Measurements from ENCODE around the gene SRGAP2C.
"Not testable (repeated sequence)": the region's sequence is repeated elsewhere in the genome, so short reads cannot be mapped to it uniquely, and the experiment has no call there.

The SRGAP2C gene

DNA sequence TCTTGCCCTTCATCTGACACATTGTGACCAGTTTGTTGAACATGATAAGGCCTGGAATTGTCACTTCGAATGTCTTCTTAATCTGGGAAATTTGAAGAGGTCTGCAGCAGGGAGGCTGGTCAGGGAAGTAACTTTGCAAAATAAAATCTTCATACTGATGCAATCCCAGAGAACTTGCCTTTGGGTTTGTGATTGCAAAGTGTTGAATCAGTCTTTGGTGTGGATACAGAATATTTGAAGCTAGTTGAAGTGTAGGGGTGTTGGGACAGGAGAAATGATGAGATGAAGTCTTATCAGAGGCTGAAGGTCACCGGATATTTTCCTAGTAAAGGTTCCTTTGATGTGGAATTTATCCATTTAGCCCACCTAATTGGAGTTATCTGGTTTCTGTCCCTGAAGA lies 42.1 kb downstream of the SRGAP2C start:
- not testable (repeated sequence) for DNase-seq (ENCODE audit: low read depth, low spot score)

DNA sequence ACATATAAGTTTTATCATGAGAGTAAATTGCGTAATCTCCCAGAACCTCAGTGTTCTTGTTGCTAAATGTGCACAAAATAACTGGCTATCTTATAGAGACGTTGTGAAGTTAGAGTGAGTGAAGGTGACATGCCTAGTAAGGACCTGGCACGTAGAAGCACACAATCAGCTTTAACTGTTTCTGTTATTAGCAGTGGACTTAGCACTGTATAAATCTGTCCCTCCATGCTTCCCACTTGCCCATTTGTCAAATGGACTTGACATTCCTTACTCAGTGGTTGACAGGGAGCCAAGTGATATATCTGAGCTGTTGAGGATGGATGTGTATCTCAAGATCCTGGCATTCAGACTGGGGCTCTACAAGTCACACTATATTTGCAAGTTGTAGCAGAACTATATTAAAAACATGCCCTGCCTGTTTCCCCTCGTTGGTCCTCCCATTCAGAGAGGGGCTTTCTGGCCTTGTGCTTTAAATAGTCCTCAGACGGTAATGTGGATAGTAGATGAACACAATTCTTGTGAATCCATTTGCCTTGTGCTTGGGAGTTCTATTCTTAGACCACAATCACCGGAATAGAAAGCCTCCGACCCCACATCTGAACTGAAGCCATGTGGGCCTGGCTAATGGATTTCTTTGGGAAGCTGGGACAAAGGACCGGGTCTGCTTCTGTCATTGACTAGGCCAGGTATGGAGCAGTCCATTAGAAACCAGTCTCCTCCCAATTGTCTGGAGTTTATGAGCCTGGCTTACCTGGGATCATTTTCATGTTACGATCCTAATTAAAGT lies 43.0 kb downstream of the SRGAP2C start:
- DNase-seq (ENCODE audit: low read depth, low spot score): not testable (repeated sequence)

DNA sequence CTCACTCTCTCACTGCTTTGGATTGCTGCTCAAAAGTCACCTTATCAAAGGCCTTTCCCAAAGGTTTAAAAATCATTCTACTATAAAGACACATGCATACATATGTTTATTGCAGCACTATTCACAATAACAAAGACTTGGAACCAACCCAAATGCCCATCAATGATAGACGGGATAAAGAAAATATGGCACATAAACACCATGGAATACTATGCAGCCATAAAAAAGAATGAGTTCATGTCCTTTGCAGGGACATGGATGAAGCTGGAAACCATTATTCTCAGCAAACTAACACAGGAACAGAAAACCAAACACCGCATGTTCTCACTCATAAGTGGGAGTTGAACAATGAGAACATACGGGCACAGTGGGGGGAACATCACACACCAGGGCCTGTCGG lies 45.9 kb downstream of the SRGAP2C start:
- not testable (repeated sequence) for DNase-seq (ENCODE audit: low read depth, low spot score)

DNA sequence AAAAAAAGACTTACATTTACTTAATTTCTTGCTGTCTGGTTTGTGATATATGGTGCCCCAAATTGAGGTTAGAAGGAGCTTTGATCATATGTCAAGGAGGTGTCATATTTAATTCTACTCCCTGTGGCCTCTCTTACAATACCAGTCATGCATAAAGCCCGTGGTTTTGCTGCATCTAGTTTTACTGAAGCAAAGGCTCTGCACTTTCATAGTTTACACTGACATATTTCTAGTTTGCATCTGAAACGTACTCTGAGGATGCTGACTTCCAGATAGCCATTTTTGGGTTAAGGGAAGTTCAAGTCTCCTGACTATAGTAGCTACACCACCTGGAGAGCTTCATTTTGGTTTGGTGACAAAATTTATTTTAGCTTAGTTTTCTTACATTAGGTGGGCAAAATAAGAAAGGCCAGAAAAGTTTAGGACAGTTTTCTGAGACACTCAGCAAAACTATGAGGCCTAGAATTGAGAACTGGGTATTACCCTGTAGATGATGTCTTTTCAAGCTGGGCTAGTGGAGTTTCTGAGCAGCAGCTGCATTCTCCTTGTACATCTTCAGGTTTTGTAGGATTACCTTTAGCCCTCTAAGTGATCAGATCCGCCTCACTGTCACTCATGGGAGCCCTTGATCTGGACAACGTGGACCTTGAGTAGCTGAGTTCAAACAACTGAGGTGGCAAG lies 47.8 kb downstream of the SRGAP2C start:
- DNase-seq (ENCODE audit: low read depth, low spot score): not testable (repeated sequence)

DNA sequence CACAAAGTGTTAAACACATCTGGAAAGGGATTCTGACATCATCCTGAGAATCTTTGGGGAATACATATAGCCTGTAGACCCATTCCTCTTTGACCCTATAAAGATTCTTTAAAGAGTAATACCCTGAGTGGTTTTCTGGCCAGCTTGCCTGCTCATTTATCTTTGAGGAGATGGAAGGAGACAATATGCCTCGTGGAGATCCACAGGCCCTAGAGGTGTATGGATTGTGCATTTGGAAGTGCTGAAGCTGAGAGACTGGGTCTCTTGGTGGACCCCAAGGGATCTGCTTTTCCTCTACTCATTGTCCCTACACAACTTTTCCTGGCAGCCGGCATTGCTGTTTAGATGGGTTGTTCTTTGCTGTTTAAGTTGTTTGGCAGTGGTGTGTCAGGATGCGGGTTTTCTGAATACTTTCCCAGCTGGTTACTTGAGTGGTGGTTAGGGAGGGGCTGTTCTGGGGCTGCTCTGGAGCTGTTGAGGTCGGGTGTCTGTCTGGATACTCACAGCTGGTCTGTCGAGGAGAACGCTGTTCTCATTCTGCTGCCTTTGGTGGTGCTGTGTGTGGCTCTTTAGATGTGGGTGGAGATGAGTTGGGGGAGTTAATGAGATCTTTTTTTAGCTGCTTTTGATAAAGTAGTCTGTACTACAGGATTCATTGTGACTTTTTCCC lies 49.5 kb downstream of the SRGAP2C start:
- not testable (repeated sequence) for DNase-seq (ENCODE audit: low read depth, low spot score)

- not testable (repeated sequence) for DNase-seq (ENCODE audit: low read depth, low spot score)
Observed at GRCh38 chr1:121238384-121238783, 53.6 kb downstream of the SRGAP2C start.

- not testable (repeated sequence) for DNase-seq (ENCODE audit: low read depth, low spot score)
Observed at GRCh38 chr1:121243913-121244312, 59.1 kb downstream of the SRGAP2C start.

DNA sequence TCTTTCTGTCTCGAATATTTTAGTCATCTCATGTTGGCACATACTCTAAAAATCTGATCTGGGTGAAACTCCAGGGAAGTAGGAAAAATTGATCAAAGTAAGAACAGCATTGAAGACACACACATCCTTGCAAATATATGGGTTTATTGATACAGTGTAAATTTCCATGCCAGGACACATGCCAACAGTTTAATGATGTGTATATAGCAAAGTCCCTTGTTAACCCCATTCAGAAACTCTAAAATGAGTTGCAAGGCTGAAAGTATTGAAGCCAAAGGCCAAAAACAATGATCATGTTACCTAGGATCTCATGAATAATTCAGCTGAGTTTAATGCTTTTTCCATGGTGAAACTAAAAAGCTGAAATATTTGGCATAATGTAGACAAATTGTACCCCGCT lies 61.6 kb downstream of the SRGAP2C start:
- DNase-seq (ENCODE audit: low read depth, low spot score): not testable (repeated sequence)

- DNase-seq (ENCODE audit: low read depth, low spot score): not testable (repeated sequence)
Observed at GRCh38 chr1:121252656-121253055, 67.9 kb downstream of the SRGAP2C start.

DNA sequence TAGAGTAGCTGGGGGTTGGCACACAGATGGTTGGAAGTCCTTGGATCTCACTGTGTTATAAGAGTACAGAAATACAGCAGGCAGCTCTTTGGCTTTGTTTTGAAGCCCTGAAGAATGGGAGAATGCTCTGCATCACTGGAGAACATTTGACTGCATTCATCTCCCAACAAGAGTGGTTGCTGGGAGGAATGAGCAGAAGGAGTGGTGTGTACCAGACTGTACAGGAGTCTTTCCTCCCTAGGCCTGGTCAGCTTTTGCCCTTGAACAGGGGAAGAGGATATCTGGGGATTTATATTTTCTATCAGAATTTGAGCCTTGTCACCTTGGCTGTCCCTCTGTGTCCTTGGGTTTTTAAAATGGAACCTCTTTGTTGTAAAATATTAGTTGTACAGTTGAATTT lies 69.8 kb downstream of the SRGAP2C start:
- DNase-seq (ENCODE audit: low read depth, low spot score): not testable (repeated sequence)

- DNase-seq (ENCODE audit: low read depth, low spot score): not testable (repeated sequence)
Observed at GRCh38 chr1:121257632-121258031, 72.9 kb downstream of the SRGAP2C start.

GRCh38 chr1:121258134-121258533 lies 73.4 kb downstream of the SRGAP2C start:
- DNase-seq (ENCODE audit: low read depth, low spot score): not testable (repeated sequence)

DNA sequence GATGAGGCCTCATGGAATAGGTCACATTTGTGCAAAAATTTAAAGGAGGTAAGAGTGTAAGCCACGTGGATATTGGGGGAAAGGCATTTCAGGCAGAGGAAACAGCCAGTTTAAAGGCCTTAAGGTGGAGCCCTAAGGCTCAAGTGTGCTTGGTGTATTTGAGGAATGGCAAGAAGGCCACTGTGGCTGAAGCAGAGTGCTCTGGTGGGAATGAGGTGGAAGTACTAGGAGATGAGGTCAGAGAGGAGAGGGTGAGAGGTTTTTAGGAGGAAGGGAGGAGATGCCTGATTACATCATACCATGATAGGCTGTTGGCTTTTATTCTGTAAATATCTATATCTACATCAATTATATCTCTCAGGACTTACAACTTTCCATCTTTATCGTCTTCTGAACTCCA lies 75.4 kb downstream of the SRGAP2C start:
- not testable (repeated sequence) for DNase-seq (ENCODE audit: low read depth, low spot score)

DNA sequence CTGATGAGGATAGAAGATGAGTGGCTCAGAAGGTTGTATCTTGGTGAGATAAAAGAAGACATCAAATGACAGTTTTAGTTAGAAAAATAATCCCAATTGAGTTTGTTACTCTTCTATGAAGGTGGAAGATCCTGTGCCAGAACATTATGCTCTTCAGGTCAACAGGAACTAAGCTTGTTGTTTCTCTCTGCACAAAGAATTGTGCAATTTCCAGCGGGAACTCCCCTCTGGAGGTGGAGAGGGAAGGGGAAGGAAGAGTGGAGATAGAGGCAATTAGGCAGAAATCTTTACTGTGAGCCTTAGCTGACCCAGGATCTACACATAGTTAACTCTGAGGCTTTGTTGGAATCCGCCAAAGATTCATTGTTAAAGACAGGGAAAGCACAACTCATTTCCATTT lies 77.4 kb downstream of the SRGAP2C start:
- DNase-seq (ENCODE audit: low read depth, low spot score): not testable (repeated sequence)

DNA sequence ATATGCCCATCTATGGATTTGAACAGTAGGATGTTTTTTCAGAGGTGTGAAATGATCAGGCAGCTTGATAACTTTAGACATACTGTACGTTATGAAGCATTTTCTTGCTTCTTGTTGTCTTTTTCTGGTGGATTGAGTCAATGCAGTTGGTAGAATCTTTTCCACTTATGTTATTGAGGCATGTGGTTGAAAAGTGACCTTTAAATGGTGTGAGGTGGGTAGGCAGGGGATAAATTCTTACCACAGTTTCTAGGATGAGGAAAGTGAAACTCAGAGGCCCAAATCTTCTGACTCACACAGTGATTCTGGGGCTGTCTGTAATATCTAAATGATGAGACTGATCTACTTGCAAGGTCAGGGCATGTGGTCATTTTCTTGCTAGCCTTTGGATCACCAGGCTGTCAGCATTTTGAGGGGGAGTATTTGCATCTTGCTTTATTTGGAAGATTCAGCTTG lies 79.0 kb downstream of the SRGAP2C start:
- DNase-seq (ENCODE audit: low read depth, low spot score): not testable (repeated sequence)

DNA sequence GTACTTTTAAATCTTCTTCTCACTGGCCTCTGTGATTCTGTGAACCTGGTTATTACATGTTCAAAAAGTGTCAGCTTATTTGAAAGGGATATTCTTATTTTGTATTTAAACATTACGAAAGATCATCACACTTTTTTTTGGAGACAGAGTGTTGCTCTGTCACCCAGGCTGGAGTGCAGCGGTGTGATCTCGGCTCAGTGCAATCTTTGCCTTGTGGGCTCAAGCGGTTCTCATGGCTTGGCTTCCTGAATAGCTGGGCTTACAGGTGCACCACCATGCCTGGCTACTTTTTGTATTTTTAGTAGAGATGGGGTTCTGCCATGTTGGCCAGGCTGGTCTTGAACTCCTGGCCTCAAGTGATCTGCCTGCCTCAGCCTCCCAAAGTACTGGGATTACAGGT lies 82.3 kb downstream of the SRGAP2C start:
- DNase-seq (ENCODE audit: low read depth, low spot score): not testable (repeated sequence)

DNA sequence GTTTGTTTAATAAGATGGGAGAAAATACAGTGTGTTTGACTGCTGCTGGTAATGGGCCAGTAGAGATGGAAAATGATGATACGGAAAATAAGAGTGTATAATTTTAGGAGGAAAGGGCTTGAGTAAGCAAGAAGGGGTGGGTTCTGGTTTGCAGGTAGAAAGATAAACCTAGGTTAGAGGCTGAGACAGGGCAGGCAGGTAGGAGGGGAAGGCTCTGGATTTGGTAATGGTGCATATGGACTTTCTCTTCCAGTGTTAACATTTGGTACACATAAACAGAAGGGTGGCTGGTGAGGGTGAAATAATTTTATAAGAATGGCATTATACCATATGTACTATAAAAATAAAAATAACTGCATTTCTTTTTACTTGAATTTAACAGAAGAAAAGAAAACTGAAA lies 84.5 kb downstream of the SRGAP2C start:
- not testable (repeated sequence) for DNase-seq (ENCODE audit: low read depth, low spot score)

GRCh38 chr1:121269973-121270372 lies 85.2 kb downstream of the SRGAP2C start:
- not testable (repeated sequence) for DNase-seq (ENCODE audit: low read depth, low spot score)

GRCh38 chr1:121271143-121271715 lies 86.5 kb downstream of the SRGAP2C start:
- DNase-seq (ENCODE audit: low read depth, low spot score): not testable (repeated sequence)

GRCh38 chr1:121275435-121275834 lies 90.7 kb downstream of the SRGAP2C start:
- DNase-seq (ENCODE audit: low read depth, low spot score): not testable (repeated sequence)

- not testable (repeated sequence) for DNase-seq (ENCODE audit: low read depth, low spot score)
Observed at GRCh38 chr1:121278202-121278601, 93.4 kb downstream of the SRGAP2C start.
